ENCODE data around the gene CFAP157.
"Not testable (repeated sequence)": the region's sequence is repeated elsewhere in the genome, so short reads cannot be mapped to it uniquely, and the experiment has no call there.

CFAP157 gene

GRCh38 chr9:127755061-127756060 is 48.6 kb downstream of the CFAP157 start:
- H3K27ac ChIP-seq: no peak overlapping the region
- DNase-seq (ENCODE audit: low read depth, low spot score): no peak

- DNase-seq (ENCODE audit: low read depth, low spot score): no peak
These were observed 49.4 kb downstream of the CFAP157 start for GRCh38 chr9:127756233-127756632.

GRCh38 chr9:127756776-127757175 is 50.0 kb downstream of the CFAP157 start:
- DNase-seq (ENCODE audit: low read depth, low spot score); H3K27ac ChIP-seq: not testable (repeated sequence)

More at GRCh38 chr9:127756233-127756632, 49.4 kb downstream of the CFAP157 start:
- no peak overlapping the region for H3K27ac ChIP-seq

GRCh38 chr9:127758843-127759242 is 52.1 kb downstream of the CFAP157 start:
- H3K27ac ChIP-seq: no peak overlapping the region
- no peak for DNase-seq (ENCODE audit: low read depth, low spot score)

GRCh38 chr9:127761061-127761460 is 54.3 kb downstream of the CFAP157 start:
- H3K27ac ChIP-seq: no peak overlapping the region
- DNase-seq (ENCODE audit: low read depth, low spot score): no peak

- H3K27ac ChIP-seq: no peak overlapping the region
- DNase-seq (ENCODE audit: low read depth, low spot score): no peak
These were observed 54.7 kb downstream of the CFAP157 start for GRCh38 chr9:127761491-127761956.

GRCh38 chr9:127762111-127762676 is 55.4 kb downstream of the CFAP157 start:
- DNase-seq (ENCODE audit: low read depth, low spot score): no peak
- H3K27ac ChIP-seq: no peak overlapping the region

GRCh38 chr9:127763918-127764384 is 57.2 kb downstream of the CFAP157 start:
- H3K27ac ChIP-seq: no peak overlapping the region
- no peak for DNase-seq (ENCODE audit: low read depth, low spot score)

GRCh38 chr9:127765418-127765817 is 58.6 kb downstream of the CFAP157 start:
- no peak for DNase-seq (ENCODE audit: low read depth, low spot score)
- H3K27ac ChIP-seq: no peak overlapping the region
